Sigmoid colon (tissue), 4 donors: ENCODE data around the gene IGSF21.

Source experiments
- EP300 ChIP-seq, 4 donors: sonication (generic); formaldehyde crosslinking; IDR thresholded peaks; one replicate each; pipeline ENCODE4 v1.6.1; 2017; ENCODE audit warnings: antibody characterized with exemption in 4 of 4
- POLR2A ChIP-seq, 2 donors: fragments of 450-650 bp; IDR thresholded peaks; one replicate each; pipeline ENCODE4 v1.6.1; 2016; ENCODE audit warnings: antibody characterized with exemption in 2 of 2, mild to moderate bottlenecking in 2 of 2, moderate library complexity in 2 of 2
- POLR2AphosphoS5 ChIP-seq, 4 donors: sonication (generic); formaldehyde crosslinking; IDR thresholded peaks; one replicate each; pipeline ENCODE4 v1.6.1; 2017; ENCODE audit warnings: antibody characterized with exemption in 4 of 4
- TF ChIP-seq, protein P1 (sequence below), 4 experiments: fragments of 450-650 bp in 3 of 4; fragments of 200-600 bp in 1 of 4; IDR thresholded peaks; one replicate each; pipeline ENCODE4 v1.5.1; 2016 to 2019; ENCODE audit warnings: antibody characterized with exemption in 4 of 4, mild to moderate bottlenecking in 3 of 4, moderate library complexity in 2 of 4

DNA sequence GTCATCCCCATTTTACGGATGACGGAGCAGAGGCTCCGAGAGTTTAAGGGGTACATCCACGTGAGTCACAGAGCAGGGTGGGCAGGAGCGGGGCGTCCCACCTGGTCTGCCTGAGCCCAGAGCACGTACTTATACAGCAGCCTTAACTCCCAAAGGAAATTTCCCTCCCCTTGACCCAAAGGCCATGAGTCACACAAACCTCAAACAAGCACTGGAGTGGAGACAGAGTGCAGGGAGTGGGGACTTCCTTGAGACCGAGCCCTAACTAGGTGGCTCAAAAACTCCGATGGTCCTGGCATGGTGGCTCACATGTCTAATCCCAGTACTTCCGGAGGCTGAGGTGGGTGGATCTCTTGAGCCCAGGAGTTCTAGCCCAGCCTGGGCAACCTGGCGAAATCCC is 231.6 kb downstream of the IGSF21 start:
- TF ChIP-seq POLR2AphosphoS5 (IDR thresholded peaks at IDR 0.05) = no peak
- TF ChIP-seq, protein P1, sequence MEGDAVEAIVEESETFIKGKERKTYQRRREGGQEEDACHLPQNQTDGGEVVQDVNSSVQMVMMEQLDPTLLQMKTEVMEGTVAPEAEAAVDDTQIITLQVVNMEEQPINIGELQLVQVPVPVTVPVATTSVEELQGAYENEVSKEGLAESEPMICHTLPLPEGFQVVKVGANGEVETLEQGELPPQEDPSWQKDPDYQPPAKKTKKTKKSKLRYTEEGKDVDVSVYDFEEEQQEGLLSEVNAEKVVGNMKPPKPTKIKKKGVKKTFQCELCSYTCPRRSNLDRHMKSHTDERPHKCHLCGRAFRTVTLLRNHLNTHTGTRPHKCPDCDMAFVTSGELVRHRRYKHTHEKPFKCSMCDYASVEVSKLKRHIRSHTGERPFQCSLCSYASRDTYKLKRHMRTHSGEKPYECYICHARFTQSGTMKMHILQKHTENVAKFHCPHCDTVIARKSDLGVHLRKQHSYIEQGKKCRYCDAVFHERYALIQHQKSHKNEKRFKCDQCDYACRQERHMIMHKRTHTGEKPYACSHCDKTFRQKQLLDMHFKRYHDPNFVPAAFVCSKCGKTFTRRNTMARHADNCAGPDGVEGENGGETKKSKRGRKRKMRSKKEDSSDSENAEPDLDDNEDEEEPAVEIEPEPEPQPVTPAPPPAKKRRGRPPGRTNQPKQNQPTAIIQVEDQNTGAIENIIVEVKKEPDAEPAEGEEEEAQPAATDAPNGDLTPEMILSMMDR (IDR thresholded peaks at IDR 0.05) = no peak
- TF ChIP-seq EP300 (IDR thresholded peaks at IDR 0.05) = no peak
- no peak for TF ChIP-seq POLR2A (IDR thresholded peaks at IDR 0.05)
